NK-92 (cell line): ENCODE measurements around the gene TBCB.
"Not testable (repeated sequence)": the region's sequence is repeated elsewhere in the genome, so short reads cannot be mapped to it uniquely, and the experiment has no call there.

Experiments used
- DNase-seq: peaks from one replicate; lab custom pipeline; 2025; ENCODE audit not compliant: unreplicated experiment; lab: John Stamatoyannopoulos, UW

The TBCB gene

GRCh38 chr19:36169084-36169760 is 54.0 kb downstream of the TBCB start:
- DNase-seq: no peak

- DNase-seq: no peak
Observed at GRCh38 chr19:36172852-36173251, 57.6 kb downstream of the TBCB start.

- DNase-seq: not testable (repeated sequence)
Observed at GRCh38 chr19:36173846-36174245, 58.6 kb downstream of the TBCB start.
